GM23338 (cell line): ENCODE measurements around the gene MAGI3. TPM values are rescaled to one million over a fixed set of nuclear protein-coding genes. Genes with fewer than 3 reads are reported as not detected.

Source experiments
- ATAC-seq: fragments of 200-7000 bp; cut with Tn5 transposase; 3 replicates; pipeline ENCODE4 v1.9.1; 2020
- DNase-seq: peaks from one replicate; pipeline ENCODE4 v3.0.0-alpha.2; 2015; ENCODE audit warnings: low spot score
- H2AFZ ChIP-seq: fragments of 200-600 bp; sonication (generic); 2 replicates; pipeline ENCODE4 v1.8.0; 2016; ENCODE audit warnings: antibody characterized with exemption, mild to moderate bottlenecking, moderate library complexity
- H3F3A ChIP-seq: fragments of 200-600 bp; sonication (generic); replicated peaks from 2 replicates; pipeline ENCODE4 v1.8.0; 2017; ENCODE audit warnings: antibody characterized with exemption, mixed run types, low read depth
- H3K27ac ChIP-seq: fragments of 200-600 bp; sonication (generic); 2 replicates; pipeline ENCODE4 v1.6.1; 2016; ENCODE audit warnings: low read depth
- H3K27me3 ChIP-seq: fragments of 200-600 bp; sonication (generic); 2 replicates; pipeline ENCODE4 v1.8.0; 2016; ENCODE audit warnings: mild to moderate bottlenecking, mixed run types, moderate library complexity; ENCODE audit not compliant: insufficient read depth
- H3K36me3 ChIP-seq: fragments of 200-600 bp; sonication (generic); 2 replicates; pipeline ENCODE4 v1.8.0; 2016; ENCODE audit warnings: mild to moderate bottlenecking; ENCODE audit not compliant: insufficient read depth
- H3K4me1 ChIP-seq: fragments of 200-600 bp; sonication (generic); 2 replicates; pipeline ENCODE4 v1.8.0; 2016; ENCODE audit warnings: mild to moderate bottlenecking, moderate library complexity; ENCODE audit not compliant: insufficient read depth
- H3K4me2 ChIP-seq: fragments of 200-600 bp; sonication (generic); 2 replicates; pipeline ENCODE4 v1.7.1; 2017; ENCODE audit warnings: mixed run types
- H3K4me3 ChIP-seq: fragments of 200-600 bp; sonication (generic); 2 replicates; pipeline ENCODE4 v1.6.1; 2016; ENCODE audit warnings: mixed run types
- H3K79me2 ChIP-seq: fragments of 200-600 bp; sonication (generic); replicated peaks from 2 replicates; pipeline ENCODE4 v1.8.0; 2017; ENCODE audit warnings: mild to moderate bottlenecking; ENCODE audit not compliant: insufficient read depth
- H3K9me2 ChIP-seq: fragments of 200-600 bp; sonication (generic); 2 replicates; pipeline ENCODE4 v1.8.0; 2017; ENCODE audit not compliant: insufficient read depth
- H4K20me1 ChIP-seq: fragments of 200-600 bp; sonication (generic); replicated peaks from 2 replicates; pipeline ENCODE4 v1.8.0; 2017; ENCODE audit warnings: mild to moderate bottlenecking; ENCODE audit not compliant: insufficient read depth
- H3K27ac Mint-ChIP-seq: 2 replicates; pipeline ENCODE4 v1.8.0; 2020; ENCODE audit warnings: inconsistent platforms, mild to moderate bottlenecking, moderate library complexity, mixed read lengths
- H3K27me3 Mint-ChIP-seq: 3 replicates; pipeline ENCODE4 v1.8.0; 2022; ENCODE audit warnings: low read depth, mild to moderate bottlenecking, moderate library complexity, mixed read lengths, inconsistent platforms; ENCODE audit not compliant: insufficient read depth, poor library complexity
- H3K36me3 Mint-ChIP-seq: 3 replicates; pipeline ENCODE4 v1.8.0; 2021; ENCODE audit warnings: low read depth, mild to moderate bottlenecking, inconsistent platforms, moderate library complexity, mixed read lengths
- H3K4me1 Mint-ChIP-seq: 3 replicates; pipeline ENCODE4 v1.8.0; 2020; ENCODE audit warnings: mild to moderate bottlenecking, inconsistent platforms, mixed read lengths
- H3K4me3 Mint-ChIP-seq: 3 replicates; pipeline ENCODE4 v1.8.0; 2021; ENCODE audit warnings: moderate library complexity, mild to moderate bottlenecking, inconsistent platforms, mixed read lengths
- H3K9me3 Mint-ChIP-seq: 3 replicates; pipeline ENCODE4 v1.8.0; 2020; ENCODE audit warnings: moderate library complexity, mild to moderate bottlenecking, inconsistent platforms, mixed read lengths
- JUNB ChIP-seq: IDR thresholded peaks from one replicate; pipeline ENCODE4 v1.6.1; 2016; ENCODE audit warnings: antibody characterized with exemption; ENCODE audit not compliant: unreplicated experiment
- polyA plus RNA-seq: library from polyadenylated mRNA; unstranded; fragments of >200 nt; fragmentation: Nextera tagmentation; extraction: Ambion mirVana; gene quantifications from 2 replicates; pipeline ENCODE4 v1.2.1, GENCODE V29; 2016
- small RNA-seq: library from RNA; depleted of rRNA; stranded (forward); fragments of <200 nt; gene quantifications from one replicate; pipeline ENCODE3, GENCODE V24; 2014; ENCODE audit warnings: low replicate concordance
- total RNA-seq: library from RNA; depleted of rRNA; stranded (reverse); fragments of >200 nt; shearing (Covaris generic); gene quantifications from 2 replicates; pipeline ENCODE4 v1.2.3, GENCODE V29; 2014

Gene MAGI3
- total and polyA plus RNA-seq, 2 experiments from 2014 or later = 3.9 to 10.0 TPM

GRCh38 chr1:113734357-113735055 is 344.2 kb downstream of the MAGI3 start:
- Mint-ChIP-seq H3K4me3 (no peak overlapping the region), H3K27ac (no peak overlapping the region), H3K27me3 (no peaks in the 10 kb centered on the region), H3K4me1 (0 out of 3 replicates have a peak, but pooled peaks cover 2% of the 10 kb centered on the region), H3K9me3 (no peaks in the 10 kb centered on the region), H3K36me3 (peaks cover 26% of the 10 kb centered on the region)
- no peak for TF ChIP-seq JUNB
- no peak overlapping the region for H2AFZ ChIP-seq
- no peak overlapping the region for H3K4me2 ChIP-seq
- H3K27ac ChIP-seq = no peak overlapping the region
- H3K9me2 ChIP-seq = no peaks in the 10 kb centered on the region
- H3K4me3 ChIP-seq = no peak overlapping the region
- ATAC-seq (no peak), DNase-seq (no peak)
- no peaks in the 10 kb centered on the region for H3K4me1 ChIP-seq
- H3K79me2 ChIP-seq = no peaks in the 10 kb centered on the region
- no peaks in the 10 kb centered on the region; the same call in none of the 2 replicates for H4K20me1 ChIP-seq
- H3F3A ChIP-seq = no peaks in the 10 kb centered on the region
- H3K36me3 ChIP-seq = peaks cover 2% of the 10 kb centered on the region; the same call in 1 of the 2 replicates
- H3K27me3 ChIP-seq = no peaks in the 10 kb centered on the region

Small RNA genes lying within 50 kb of the gene (small RNA-seq; reads per million reads assigned to genes)
- not detected for gene MTND5P20
